Fibroblast of skin of left quadriceps (primary cell): ENCODE results near the gene SLC6A20.

ENCODE experiments used
- DNase-seq, 2 experiments: peaks; one replicate each; pipeline ENCODE4 v3.0.0-alpha.2; 2013; ENCODE audit warnings: low read depth in 2 of 2

Gene SLC6A20

DNA sequence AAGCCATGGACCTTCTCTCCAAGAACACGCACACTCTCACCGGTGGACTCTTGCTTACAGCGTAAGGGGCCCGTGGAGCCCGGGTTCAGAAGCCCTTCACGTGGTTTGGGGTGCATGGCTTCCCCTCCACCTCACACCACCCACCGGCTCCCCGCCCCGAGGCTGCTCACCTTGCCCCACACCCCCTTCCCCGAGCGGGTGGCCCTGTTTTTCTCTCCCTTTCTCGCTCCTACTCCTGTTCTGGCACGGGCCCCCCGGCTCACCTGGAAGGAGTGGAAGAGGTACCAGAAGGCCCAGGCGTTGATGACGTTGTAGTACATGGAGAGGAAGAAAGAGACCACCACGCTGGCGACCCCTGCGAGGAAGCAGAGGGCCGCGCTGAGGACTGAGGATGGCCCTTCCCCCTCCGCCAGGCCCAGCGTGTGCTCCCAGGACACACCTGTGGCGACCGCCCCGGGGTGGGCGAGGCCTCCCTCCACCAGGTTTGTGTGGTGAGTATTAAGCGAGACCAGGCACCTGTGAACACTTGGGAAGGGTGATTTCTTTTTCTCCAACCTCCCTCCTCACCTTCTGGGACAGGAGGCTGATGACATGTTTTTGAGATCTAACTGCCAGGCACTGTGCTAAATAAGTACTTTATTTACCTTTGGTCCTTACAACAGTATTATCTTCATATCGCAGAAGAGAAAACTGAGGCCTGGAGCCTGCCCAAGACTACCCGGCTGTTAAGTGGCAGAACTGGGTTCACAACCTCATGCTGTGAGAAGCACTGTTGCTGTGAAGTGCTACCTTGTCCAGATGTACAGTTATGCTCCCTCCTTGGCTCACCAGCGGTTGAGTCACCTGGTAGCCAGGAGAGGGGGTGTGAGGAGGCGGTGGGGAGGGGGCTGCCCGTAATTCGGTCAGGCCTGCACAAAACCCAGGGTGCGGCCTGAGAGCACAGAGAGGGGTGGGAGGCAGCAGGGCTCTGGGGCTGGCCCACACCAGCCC lies 16.3 kb downstream of the SLC6A20 start:
- DNase-seq, result no peak

DNA sequence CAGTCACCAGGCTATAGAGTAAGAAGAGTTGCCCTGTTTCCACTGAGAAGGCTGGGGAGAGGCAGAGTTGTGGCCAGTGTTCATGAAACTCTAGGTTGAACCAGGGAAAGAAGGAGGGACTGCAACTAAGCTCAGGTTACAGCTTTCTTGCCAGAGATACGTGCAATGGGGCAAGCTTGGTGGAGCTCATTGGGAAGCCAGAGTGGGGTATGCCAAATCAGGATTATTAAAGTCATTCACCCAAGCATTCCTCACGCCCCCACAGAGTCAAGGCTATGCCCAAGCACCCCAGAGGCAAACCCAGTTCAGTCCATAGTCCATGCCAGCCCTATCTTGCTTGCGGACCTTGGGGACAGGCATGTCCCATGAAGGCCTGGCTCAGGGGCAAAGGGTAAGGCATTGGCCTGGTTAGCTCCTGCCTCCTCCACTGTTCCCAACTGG lies 17.6 kb downstream of the SLC6A20 start:
- no peak for DNase-seq

DNA sequence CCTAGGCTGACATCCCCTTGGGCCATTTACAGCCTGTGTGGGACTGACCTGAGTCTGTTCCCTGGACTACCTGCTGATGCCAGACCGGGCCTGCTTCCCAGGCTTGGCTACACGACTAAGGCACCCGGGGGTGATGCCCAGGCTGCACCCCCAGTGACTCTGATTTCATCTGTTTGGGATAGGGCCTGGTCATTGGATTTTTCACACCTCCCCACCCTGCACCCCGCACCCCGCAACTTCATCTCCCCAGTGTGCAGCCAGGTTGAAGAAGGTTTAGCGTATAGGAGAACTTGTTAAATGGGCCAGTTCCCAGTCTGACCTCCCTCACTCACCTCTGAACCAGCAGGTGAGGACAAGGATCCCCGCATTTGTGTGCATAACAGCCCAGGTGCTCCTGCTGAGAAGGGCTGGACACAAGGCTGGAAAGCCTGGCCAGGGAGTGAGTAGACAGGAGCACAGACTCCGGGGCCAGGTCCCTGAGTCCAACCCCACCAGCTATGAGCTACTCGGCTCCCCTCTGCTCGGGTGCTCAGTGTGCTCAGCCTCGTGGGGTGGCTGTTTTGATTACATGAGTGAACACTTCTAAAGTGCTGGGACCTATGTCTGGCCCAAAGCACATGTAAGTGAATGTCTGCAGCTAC lies 18.5 kb downstream of the SLC6A20 start:
- DNase-seq, result no peak

DNA sequence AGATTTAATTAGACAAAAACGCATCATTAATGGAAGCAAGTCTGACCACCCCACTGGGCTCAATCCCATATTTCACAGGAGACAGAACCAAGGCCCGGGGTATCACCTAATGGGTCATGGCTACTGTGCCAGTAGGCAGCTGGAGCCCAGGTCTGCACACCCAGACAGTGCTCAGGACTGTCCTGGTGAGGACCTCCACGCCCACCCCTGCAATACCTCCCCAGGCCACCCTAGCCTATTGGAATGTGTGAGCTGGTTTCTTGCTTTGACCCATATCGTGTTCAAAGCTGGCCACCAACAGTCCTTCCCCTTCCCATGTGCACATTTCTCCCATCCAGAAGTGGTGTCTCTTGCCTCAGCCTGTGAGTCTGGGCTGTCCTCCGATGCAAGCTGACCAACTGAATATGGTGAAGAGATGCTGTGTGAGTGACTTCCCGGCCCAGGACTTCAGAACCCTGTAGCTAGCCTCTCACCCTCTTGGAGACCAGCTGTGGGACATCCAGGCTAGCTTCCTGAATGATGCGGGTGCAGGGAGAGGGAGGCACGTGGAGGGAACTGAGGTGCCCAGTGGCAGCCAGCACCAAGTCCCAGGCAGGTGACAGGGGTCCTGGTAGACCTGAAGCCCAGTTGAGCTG lies 19.1 kb downstream of the SLC6A20 start:
- DNase-seq, result no peak

DNA sequence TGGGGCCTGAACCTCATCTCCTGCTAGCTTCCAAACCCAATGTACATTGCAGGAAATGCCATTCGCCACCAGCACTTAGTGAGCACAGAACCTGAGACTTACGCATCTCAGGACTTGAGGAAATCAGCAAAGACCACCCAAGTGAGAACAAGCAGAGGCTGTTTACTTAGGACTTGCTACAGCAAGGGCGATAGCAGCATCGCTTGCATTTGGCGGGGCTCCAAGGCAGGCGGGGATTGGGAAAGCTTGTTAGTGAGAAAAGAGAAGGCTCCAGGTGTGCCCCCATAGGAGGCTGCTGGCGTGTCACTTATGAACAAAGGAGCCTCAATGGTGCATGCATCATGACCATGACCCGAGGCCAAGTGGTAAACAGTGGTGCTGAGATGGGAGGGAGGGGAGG lies 19.7 kb downstream of the SLC6A20 start:
- DNase-seq, result no peak

DNA sequence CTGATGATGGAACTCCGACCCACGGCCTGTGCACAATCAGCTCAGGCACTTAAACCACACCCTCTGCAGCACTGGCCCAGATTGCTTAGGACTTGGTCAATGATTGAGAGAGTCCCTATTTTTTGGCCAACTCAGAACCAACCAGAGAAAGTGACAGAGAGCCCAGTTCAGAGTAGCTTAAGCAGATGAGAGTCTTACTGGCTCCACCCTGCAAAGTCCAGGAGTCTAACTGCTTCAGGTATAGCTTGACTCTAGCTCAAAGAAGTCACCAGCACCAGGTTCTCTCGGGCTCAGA lies 20.1 kb downstream of the SLC6A20 start:
- DNase-seq, result no peak

DNA sequence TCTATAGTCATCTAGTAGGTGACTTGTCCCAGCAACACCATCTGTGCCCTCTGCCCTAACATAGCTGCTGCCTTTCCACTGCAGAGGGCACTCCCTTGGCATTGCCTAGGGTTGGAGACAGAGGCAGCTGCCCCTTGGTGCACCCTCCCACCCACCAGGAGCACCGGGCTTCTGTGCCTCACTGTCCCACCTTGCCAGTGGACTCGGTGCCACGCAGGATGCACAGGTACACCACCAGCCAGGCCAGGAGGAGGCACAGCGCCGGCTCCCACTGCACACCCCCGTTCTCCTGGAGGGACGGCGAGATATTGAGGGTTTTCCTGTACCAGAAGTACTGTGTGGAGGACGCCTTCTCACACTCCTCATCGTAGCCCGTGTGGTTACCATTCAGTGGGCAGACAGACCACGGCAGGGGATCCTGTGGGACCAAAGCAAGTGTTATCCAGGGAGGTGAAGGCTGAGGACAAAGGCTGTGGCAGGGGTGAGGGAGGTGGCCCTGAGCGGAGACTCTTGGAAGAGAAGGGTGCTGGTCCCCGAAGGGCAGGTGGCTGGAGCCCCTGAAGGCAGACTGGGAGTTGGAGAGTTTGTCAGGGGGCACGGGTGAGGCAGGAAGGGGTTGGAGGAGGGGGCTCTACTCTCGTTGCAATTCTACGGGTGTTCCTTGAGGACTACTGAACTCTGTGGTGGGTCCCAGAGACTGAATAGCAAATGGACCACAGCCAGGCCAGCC lies 20.6 kb downstream of the SLC6A20 start:
- DNase-seq, result no peak

DNA sequence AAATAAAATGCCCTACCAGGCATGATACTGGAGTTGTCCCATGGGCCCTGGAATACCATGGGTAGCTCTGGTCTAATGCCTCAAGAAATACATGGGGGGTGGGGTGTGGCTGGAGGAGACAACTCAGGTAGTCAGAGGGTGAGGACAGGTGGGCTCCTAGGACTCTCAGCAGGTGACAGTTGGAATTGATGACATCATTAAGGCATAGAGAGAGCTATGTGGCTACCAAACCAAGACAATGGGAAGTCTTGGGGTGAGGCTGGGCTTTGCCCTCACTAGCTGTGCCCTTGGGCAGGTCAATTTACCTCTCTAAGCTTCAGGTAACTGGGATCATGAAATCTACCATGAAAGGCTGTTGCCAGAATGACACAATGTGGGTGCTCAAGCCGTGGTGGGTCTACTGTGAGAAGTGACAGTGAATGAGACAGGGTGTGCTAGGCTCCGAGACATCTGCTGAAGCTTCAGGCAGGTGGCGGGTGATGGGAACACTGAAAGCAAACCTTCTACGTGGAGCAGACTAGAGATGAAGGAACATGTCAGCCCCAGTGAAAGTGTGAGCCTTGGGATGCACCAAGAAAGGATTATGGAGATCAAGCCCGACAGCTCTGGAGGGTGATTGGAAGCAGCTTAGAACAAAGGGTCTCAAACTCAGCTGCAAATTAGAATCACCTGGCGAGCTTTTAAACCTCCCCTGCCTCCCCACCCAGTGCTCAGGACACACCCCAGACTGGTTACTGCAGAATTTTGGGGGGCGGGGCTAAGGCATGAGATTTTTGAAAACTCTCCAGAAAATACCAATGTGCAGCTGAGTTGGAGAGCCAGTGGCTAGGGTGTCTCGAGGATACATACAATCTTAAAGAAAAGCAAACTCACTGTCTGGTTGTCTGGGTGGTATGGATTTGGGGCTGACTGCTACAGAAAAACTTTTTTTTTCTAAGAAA lies 21.5 kb downstream of the SLC6A20 start:
- no peak for DNase-seq

DNA sequence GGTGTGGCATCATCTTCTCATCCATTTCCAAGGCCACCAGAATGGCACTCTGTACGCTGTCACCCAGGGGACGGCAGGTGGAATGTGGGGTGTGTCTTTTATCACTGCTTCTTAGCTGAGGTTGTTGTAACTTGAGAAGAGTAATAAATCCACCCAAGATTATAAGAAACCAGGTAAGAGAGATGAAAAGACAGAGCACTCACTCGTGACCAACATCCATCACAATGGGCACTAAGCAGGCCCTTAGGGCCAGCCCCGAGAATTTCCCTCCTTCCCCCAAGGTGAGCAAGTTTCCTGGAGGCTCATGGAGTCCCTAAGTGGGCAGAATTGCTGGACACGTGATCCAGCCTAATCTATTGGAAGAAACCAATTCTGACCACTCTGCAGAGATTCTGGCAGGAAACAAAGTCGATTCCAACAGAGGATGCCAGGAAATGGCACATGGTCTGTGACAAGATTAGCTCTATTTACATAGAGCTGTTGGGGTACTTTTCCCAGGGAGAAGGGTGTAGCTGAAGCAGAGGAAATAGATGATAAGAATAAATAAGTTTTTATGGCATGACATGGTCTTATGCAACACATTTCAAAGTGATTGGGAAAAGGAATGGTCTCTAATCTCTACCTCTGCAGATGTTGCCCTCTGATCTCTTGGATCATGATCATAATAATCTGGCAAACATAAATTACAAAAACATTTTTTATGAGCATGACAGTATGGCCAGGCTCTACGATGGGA lies 22.5 kb downstream of the SLC6A20 start:
- no peak for DNase-seq

DNA sequence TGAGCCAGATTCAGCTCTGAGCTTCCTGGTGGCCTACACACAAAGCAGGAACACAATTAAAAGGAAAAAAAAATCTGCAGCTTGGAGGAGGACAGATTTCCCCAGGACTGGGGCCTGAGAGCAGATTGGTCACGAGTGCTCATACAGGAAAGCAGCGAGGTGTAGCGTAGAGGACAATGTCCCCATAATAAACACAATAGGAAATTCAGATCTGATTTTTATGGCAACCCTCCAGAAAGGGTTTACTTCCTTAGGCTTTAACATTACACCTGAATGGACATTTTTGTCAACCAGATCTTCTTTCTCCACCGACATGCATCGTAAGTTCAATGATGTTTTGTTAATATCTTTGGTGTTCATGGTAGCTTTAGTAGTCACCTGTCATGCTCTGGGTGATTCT lies 23.3 kb downstream of the SLC6A20 start:
- DNase-seq, result no peak

DNA sequence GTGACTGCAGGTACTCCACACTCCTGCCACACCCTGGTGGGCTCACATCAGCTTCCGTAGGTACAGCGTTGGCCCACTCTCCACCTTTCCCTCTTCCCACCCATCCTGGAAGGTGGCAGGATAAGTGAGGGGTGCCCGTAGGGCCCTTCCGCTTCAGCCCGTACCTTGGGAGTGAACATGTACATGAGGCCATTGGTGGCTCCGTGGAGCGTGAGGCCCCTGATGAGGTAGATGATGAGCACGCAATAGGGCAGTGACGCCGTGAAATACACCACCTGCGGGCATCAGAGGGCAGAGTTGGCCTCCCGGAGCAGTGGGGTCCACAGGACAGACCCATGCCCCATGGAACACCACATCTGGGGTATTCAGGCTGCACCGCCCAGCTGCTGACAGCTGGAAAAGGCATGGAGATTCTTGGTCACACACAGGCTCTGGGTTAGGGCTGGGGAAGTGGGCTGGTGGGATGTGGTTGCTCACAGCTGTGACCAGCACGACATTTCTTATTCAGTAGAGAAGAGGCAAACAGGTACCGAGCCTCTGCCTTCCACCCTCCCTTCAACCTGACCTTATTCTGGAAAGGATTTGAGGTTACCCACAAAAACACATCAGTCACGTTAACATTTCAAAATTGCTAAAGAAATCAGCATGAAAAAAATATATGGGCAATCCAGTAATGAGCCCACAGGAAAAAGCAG lies 23.8 kb downstream of the SLC6A20 start:
- no peak for DNase-seq

DNA sequence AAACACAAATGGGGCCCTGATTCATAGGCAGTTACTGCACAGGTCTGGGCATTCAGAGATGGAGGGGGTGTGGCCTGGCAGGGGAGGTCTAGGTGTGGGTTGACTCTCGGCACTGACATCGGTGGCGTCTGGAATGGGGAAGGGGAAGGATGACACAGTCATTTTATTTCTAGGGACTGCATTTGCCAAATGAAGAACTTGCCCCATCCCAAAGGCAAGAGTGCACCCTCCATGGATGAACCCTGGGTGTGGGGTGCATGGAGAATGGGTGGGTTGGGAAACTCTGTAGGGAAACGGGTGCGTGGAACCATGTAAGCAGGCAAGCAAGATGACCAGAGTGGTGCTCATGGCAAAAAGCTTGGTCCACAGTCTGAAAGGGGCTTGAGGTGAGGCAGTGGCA lies 24.5 kb downstream of the SLC6A20 start:
- no peak for DNase-seq

DNA sequence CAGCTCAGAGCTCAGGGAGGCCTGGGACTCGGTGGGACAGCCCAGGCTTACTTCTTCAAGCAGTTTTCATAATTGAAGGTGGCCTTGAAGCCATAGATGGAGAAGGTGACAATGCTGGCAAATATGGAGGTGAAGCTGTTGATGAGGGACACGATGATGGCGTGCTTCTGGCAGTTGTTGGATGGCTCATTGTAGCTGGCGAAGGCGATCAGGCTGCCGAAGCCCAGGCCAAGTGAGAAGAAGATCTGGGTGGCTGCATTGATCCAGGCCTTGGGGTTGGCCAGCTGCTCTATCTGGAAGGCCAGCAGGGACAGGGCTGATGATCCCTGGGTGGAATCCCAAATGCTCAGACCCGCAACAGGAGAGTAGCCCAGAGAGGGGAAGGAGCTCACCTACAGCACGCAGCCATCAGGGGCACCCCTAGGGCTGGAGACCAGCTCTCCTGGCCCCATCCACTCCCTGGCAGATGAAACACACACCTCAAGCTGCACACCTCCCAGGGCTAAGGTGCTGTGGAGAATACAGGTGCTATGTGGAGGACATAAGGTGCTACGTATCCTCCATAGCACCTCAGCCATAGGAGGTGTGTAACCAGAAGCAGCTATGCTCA lies 25.1 kb downstream of the SLC6A20 start:
- DNase-seq, result no peak

DNA sequence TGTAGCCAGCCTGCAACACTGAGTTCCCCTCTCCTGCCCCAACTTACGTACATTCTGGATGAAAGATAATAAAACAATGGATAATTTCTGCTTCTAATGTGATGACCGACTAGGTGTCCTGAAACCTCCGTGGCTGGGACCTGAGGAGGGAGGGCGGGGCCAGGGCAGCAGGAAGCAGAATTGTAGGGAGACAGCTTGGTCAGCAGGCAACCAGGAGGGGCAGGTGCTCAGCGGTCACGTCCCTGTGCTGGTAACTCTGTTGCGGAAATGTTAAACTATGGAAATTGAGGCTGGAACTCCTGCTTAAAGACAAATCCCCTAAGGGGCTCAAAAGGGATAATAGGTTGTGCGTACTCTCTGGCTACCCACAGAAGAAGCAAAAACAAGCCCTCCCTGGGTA lies 30.4 kb downstream of the SLC6A20 start:
- no peak for DNase-seq

DNA sequence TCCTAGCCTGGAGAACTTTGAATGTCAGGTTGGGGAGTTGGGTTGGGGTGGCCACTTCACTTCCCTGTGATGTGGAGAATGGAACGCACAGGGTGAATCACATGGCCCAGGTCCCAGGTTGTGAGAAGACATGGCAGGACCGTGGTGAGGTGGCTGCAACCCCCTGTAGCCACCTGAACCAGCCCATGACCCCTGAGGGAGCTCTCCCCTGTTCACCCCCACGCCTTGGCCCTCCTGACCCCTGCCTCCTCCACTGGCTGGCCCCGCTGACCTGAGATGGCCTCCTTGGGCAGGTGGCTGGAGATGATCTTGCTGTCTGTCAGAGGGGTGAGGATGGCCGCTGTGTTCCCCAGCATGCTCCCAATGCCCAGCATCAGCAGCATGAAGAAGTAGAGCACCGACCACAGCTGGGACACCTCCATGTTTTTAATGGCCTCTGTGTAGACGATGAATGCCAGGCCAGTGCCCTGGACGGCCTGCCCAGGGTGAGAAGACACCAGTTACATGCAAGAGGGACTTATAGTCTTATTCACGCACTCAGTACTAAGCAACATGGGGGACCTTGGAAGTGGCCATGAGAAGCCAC lies 31.0 kb downstream of the SLC6A20 start:
- no peak for DNase-seq

DNA sequence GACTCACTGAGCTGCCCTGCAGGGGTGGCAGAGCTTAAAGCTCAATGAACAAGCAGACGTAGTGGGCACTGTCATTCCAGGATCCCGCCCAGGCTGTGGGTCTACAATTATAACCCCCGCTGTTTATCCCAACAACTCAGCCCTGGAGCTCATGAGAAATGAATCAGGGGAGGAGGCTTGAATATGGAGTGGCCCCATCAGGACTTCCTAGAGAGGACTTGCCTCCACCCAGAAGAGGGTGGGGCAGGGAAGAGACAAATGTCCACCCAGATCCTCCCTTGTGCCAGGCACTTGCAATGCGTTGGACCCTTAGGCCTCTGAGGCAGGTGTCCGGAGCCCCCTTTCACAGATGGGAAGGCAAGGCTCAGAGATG lies 33.0 kb downstream of the SLC6A20 start:
- no peak for DNase-seq

DNA sequence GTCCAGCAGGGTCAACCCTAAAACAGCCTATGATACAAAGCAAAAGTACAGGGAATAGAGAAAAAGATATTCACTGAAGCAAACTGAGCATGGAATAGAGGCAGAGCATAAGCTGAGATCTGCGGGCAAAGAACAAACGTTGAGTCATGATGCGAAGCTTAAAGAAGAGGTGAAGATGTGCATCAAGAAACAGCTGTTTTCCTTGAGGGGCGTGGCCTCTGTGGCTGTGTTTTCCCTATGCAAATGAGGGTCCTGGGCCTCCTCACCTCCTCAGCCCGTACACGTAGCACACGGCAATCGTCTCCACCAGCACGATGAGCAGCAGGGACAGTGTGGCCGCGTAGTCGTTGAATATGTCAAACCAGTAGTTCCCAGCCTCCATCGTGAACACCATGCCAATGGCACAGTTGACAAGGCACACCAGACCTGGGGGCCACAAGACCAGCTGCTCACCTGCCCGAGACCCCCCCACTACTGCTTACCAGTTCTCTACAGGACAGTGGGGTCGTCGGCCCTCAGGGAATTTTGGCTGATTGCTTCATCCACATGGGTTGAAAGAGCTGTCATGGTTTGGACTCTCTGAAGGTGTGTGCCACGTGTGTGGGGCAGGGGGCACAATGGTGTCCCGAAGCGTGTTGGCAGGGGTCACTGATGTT lies 33.6 kb downstream of the SLC6A20 start:
- DNase-seq, result no peak

DNA sequence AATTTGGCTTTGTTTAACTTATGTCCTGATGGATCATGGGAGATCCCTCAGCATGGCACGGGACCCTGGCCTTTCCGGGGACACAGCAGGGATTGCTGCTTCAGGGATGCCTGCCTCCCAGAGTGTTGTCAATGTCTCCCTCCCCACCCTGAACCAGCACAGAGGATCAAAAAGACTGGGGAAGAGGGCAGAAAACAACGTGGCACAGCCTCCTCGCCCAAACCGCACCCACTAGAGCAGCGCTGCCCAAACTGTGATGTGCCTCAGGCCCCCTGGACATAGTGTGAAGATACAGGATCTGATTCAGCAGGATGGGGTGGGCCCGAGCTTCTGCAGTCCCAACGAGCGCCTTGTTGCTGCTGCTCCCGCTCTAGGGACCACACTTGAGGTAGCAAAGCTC lies 34.5 kb downstream of the SLC6A20 start:
- DNase-seq, result no peak
